Type B pancreatic cell (in vitro differentiated cells): ENCODE data around the gene NR1D2. TPM values are rescaled to one million over a fixed set of nuclear protein-coding genes. Genes with fewer than 3 reads are reported as not detected.
A peak's percentile ranks its signal among the peaks of the same experiment; 100 is the strongest.

ENCODE experiments used
- DNase-seq: peaks from one replicate; pipeline ENCODE4 v3.0.0; 2021; ENCODE audit warnings: mixed read lengths; ENCODE audit not compliant: unreplicated experiment; ENCODE audit errors: extremely low spot score
- H3K27ac Mint-ChIP-seq: 2 replicates; pipeline ENCODE4 v1.8.0; 2021; ENCODE audit warnings: mild to moderate bottlenecking, mixed read lengths
- H3K27me3 Mint-ChIP-seq: 2 replicates; pipeline ENCODE4 v1.8.0; 2021; ENCODE audit warnings: mixed read lengths
- H3K36me3 Mint-ChIP-seq: 2 replicates; pipeline ENCODE4 v1.8.0; 2021; ENCODE audit warnings: mixed read lengths
- H3K4me1 Mint-ChIP-seq: one replicate; pipeline ENCODE4 v1.8.0; 2021; ENCODE audit warnings: mixed read lengths; ENCODE audit not compliant: unreplicated experiment
- H3K4me3 Mint-ChIP-seq: 2 replicates; pipeline ENCODE4 v1.8.0; 2021; ENCODE audit warnings: mild to moderate bottlenecking, mixed read lengths
- H3K9me3 Mint-ChIP-seq: 2 replicates; pipeline ENCODE4 v1.8.0; 2021; ENCODE audit warnings: mixed read lengths
- total RNA-seq: library from RNA; stranded (reverse); gene quantifications from 2 replicates; pipeline ENCODE4 v1.2.1, GENCODE V29; 2021; ENCODE audit warnings: low replicate concordance
- TF ChIP-seq, protein P1 (sequence below): fragments of 200-600 bp; sonication (generic); conservative IDR thresholded peaks from 2 replicates; pipeline ENCODE4 v1.5.0; 2021; ENCODE audit warnings: antibody characterized with exemption, mild to moderate bottlenecking

The NR1D2 gene
- total RNA-seq, 1 donor from 2014 or later = 20.6 TPM

DNA sequence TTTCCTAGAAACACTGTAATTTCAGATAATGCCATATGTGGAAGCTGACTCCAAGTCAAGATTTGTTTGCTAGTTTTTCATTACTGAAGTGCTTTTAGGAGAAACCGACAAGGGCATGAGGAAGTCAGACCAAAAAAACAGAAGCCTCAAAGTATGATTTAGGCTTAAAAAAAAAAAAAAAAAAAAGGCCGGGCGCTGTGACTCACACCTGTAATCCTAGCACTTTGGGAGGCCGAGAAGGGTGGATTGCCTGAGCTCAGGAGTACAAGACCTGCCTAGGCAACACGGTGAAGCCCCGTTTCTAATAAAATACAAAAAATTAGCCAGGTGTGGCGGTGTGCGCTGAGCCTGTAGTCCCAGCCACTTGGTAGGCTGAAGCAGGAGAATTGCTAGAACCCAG, 16.6 kb upstream of the NR1D2 start:
- Mint-ChIP-seq H3K27me3 (no peaks in the 10 kb centered on the region), H3K9me3 (no peaks in the 10 kb centered on the region), H3K4me1 (peaks cover 10% of the 10 kb centered on the region), H3K27ac (no peak overlapping the region), H3K36me3 (no peaks in the 10 kb centered on the region), H3K4me3 (no peak overlapping the region)
- TF ChIP-seq, protein P1, sequence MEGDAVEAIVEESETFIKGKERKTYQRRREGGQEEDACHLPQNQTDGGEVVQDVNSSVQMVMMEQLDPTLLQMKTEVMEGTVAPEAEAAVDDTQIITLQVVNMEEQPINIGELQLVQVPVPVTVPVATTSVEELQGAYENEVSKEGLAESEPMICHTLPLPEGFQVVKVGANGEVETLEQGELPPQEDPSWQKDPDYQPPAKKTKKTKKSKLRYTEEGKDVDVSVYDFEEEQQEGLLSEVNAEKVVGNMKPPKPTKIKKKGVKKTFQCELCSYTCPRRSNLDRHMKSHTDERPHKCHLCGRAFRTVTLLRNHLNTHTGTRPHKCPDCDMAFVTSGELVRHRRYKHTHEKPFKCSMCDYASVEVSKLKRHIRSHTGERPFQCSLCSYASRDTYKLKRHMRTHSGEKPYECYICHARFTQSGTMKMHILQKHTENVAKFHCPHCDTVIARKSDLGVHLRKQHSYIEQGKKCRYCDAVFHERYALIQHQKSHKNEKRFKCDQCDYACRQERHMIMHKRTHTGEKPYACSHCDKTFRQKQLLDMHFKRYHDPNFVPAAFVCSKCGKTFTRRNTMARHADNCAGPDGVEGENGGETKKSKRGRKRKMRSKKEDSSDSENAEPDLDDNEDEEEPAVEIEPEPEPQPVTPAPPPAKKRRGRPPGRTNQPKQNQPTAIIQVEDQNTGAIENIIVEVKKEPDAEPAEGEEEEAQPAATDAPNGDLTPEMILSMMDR = no peak
- DNase-seq = no peak

DNA sequence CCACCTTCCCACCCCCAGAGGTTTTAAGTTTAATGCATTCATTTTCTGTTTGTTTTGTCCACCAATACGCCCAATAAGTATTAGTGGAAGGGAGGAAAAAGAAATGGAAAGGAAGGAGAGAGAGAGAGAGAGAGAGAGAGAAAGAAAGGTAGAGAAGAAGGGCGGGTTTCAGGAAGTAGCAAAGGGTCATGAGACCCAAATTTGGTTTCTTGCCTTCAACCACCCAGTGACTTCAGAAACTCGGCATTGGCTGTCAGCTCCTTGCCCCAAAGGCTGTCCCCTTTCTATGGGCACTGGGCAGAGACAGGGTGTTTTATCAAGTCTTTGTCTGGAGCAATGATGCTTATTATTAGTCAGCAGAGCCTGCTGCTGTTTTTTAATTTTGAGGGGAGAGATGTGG, 13.5 kb upstream of the NR1D2 start:
- H3K4me1 Mint-ChIP-seq = peaks cover 9% of the 10 kb centered on the region
- TF ChIP-seq, protein P1 = no peak
- no peaks in the 10 kb centered on the region for H3K27me3 Mint-ChIP-seq
- H3K27ac Mint-ChIP-seq = no peak overlapping the region
- no peak for DNase-seq
- H3K36me3 Mint-ChIP-seq = no peaks in the 10 kb centered on the region
- H3K9me3 Mint-ChIP-seq = no peaks in the 10 kb centered on the region
- no peak overlapping the region for H3K4me3 Mint-ChIP-seq

DNA sequence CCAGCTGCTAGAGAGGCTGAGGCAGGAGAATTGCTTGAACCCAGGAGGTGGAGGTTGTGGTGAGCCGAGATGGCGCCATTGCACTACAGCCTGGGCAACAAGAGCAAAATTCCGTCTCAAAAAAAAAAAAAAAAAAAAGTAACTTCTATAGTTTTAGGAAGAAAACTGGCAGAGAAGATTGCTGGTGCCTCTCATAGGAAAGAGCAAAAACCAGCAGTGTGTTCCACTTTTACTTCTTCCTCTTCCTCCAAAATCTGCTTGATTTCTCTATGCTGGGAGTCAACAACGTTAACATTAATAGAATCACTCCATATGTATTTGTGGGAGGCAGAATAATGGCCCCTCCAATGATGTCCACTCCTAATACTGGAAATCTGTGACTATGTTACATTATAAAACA, 12.5 kb upstream of the NR1D2 start:
- Mint-ChIP-seq H3K27me3 (peaks cover 3% of the 10 kb centered on the region), H3K4me1 (peaks cover 13% of the 10 kb centered on the region), H3K36me3 (no peaks in the 10 kb centered on the region), H3K27ac (no peak overlapping the region), H3K9me3 (no peaks in the 10 kb centered on the region), H3K4me3 (no peak overlapping the region)
- no peak for DNase-seq
- TF ChIP-seq, protein P1 = no peak

DNA sequence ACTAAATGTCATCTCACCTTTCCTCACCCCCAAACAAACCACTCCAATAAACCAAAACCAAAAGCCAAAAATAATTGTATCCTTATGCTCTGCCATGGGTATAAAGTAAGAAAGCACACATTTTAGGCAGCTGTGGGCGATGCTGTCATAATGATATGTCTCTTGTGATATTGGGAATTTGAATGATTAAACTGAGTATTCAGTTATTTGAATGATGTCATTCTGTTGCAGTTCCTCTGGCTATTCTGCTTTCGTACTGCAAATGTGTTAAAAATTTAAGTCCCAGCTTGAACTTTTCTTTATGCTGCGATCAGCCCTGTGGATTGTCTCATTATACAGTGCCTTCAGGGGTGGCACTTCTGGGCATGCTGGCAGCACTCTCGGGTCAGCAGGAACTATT, 10.8 kb upstream of the NR1D2 start:
- Mint-ChIP-seq H3K27me3 (peaks cover 3% of the 10 kb centered on the region), H3K27ac (no peak overlapping the region), H3K36me3 (no peaks in the 10 kb centered on the region), H3K4me3 (no peak overlapping the region), H3K4me1 (peaks cover 13% of the 10 kb centered on the region), H3K9me3 (peaks cover 4% of the 10 kb centered on the region)
- TF ChIP-seq, protein P1 = no peak
- DNase-seq = no peak

DNA sequence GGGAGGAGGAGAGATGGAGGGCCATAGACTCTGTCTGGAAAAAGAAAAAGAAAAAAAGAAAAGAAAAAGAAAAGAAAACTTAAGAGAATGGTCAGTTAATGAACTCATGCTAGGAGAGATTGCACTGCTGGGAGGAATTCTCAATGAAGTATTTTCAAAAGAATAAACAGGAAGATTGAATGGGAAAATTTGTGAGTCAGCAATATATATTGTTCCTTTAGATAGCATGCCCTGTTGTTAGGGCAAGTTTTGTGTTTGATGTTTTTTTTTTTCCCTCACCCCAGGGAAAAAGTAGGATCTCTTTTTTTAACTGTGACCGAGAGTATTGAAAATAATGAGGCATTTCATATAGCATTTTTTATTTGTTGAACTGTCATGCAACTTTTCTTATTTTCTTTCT, 7.8 kb upstream of the NR1D2 start:
- H3K36me3 Mint-ChIP-seq = no peaks in the 10 kb centered on the region
- no peak overlapping the region for H3K4me3 Mint-ChIP-seq
- DNase-seq = no peak
- peaks cover 7% of the 10 kb centered on the region for H3K4me1 Mint-ChIP-seq
- TF ChIP-seq, protein P1 = no peak
- peaks cover 3% of the 10 kb centered on the region for H3K27me3 Mint-ChIP-seq
- peaks cover 4% of the 10 kb centered on the region for H3K9me3 Mint-ChIP-seq
- H3K27ac Mint-ChIP-seq = peak overlapping the region; percentile 43

DNA sequence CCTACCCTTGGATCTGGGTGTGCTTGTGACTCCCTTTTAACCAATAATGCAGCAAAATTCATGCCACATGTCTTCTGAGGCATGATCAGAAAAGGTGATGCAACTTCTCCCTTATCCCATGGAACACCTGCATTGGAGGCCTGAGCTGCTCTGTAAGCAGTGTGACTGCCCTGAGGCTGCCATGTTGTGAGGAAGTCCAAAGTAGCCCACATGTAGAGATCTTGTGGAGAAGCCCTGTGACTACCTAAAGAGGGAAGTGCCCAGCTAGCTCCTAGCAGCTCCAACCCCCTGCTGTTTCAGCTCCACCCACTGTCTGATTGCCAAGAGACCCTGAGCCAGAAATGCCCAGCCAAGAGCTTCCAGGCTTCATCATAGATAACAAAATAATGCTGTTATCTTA, 6.4 kb upstream of the NR1D2 start:
- peaks cover 11% of the 10 kb centered on the region for H3K4me1 Mint-ChIP-seq
- DNase-seq = no peak
- H3K9me3 Mint-ChIP-seq = peaks cover 4% of the 10 kb centered on the region
- peaks cover 9% of the 10 kb centered on the region for H3K27me3 Mint-ChIP-seq
- no peak overlapping the region for H3K27ac Mint-ChIP-seq
- no peaks in the 10 kb centered on the region for H3K36me3 Mint-ChIP-seq
- TF ChIP-seq, protein P1 = no peak
- no peak overlapping the region for H3K4me3 Mint-ChIP-seq
